Measurements from ENCODE around the gene ARHGAP1. TPM values are rescaled to one million over a fixed set of nuclear protein-coding genes. Genes with fewer than 3 reads are reported as not detected.
"Not testable (repeated sequence)": the region's sequence is repeated elsewhere in the genome, so short reads cannot be mapped to it uniquely, and the experiment has no call there.

The ARHGAP1 gene
- total RNA-seq, 1 experiment from 2014 or later, result 43.5 TPM

- H3K27ac ChIP-seq (ENCODE audit: low read length), result no peak overlapping the region
- ATAC-seq, result no peak
- TF ChIP-seq CTCF (IDR thresholded peaks at IDR 0.05) (no peak), REST (IDR thresholded peaks at IDR 0.05; ENCODE audit: insufficient read depth in 1 of 2, low read depth in 2 of 2, low read length in 1 of 2) (no peak), TCF7L2 (IDR thresholded peaks at IDR 0.05; ENCODE audit: low read depth, low read length) (no peak), SIN3A (IDR thresholded peaks at IDR 0.05; ENCODE audit: borderline replicate concordance, insufficient read depth, low read depth, low read length) (no peak), POLR2AphosphoS5 (IDR thresholded peaks at IDR 0.05; ENCODE audit: low read depth, low read length) (no peak)
These were observed 28.0 kb downstream of the ARHGAP1 start for GRCh38 chr11:46672381-46672839.

GRCh38 chr11:46671958-46672315 is 28.5 kb downstream of the ARHGAP1 start:
- Histone ChIP-seq H3K36me3 (ENCODE audit: control insufficient read depth, insufficient read depth, low read length) (peaks cover 6% of the 10 kb centered on the region), H3K27me3 (ENCODE audit: control insufficient read depth, insufficient read depth, low read length) (no peaks in the 10 kb centered on the region), H3K4me1 (ENCODE audit: control insufficient read depth, insufficient read depth, low read length) (peaks cover 8% of the 10 kb centered on the region), H3K27ac (ENCODE audit: low read length) (no peak overlapping the region), H3K9me3 (ENCODE audit: control insufficient read depth, insufficient read depth, low read depth, low read length) (no peaks in the 10 kb centered on the region), H3K4me3 (ENCODE audit: low read depth in 2 of 2, low read length in 2 of 2) (no peak overlapping the region)
- ATAC-seq (no peak), DNase-seq (ENCODE audit: low read depth, low spot score) (no peak)
- in situ Hi-C loops (cut with HindIII; ENCODE audit: low pct_unique_long_range_greater_than_20kb, low sequenced_read_pairs) (no loop called here), intact Hi-C loops (cut with micrococcal nuclease; ENCODE audit: unreplicated experiment) (no loop called here)
- no TSS peak for BruUV-seq (replicated peaks)
- ChIA-PET CTCF (no interaction called here), POLR2A (interaction anchor here (0.5 kb wide), 1 partner anchor 53 kb away, joined by 8 read pairs; no protein-coding TSS in a partner anchor)
- TF ChIP-seq CTCF (IDR thresholded peaks at IDR 0.05) (no peak), TCF7L2 (IDR thresholded peaks at IDR 0.05; ENCODE audit: low read depth, low read length) (no peak), SIN3A (IDR thresholded peaks at IDR 0.05; ENCODE audit: borderline replicate concordance, insufficient read depth, low read depth, low read length) (no peak), POLR2AphosphoS5 (IDR thresholded peaks at IDR 0.05; ENCODE audit: low read depth, low read length) (no peak), REST (IDR thresholded peaks at IDR 0.05; ENCODE audit: insufficient read depth in 1 of 2, low read depth in 2 of 2, low read length in 1 of 2) (no peak)

More at GRCh38 chr11:46672381-46672839, 28.0 kb downstream of the ARHGAP1 start:
- BruUV-seq (replicated peaks), result no TSS peak
- Histone ChIP-seq H3K36me3 (ENCODE audit: control insufficient read depth, insufficient read depth, low read length) (peaks cover 6% of the 10 kb centered on the region), H3K9me3 (ENCODE audit: control insufficient read depth, insufficient read depth, low read depth, low read length) (no peaks in the 10 kb centered on the region), H3K4me1 (ENCODE audit: control insufficient read depth, insufficient read depth, low read length) (peaks cover 8% of the 10 kb centered on the region), H3K27me3 (ENCODE audit: control insufficient read depth, insufficient read depth, low read length) (no peaks in the 10 kb centered on the region), H3K4me3 (ENCODE audit: low read depth in 2 of 2, low read length in 2 of 2) (no peak overlapping the region)
- ChIA-PET POLR2A (interaction anchor here (0.5 kb wide), 1 partner anchor 52 kb away, joined by 8 read pairs; no protein-coding TSS in a partner anchor), CTCF (no interaction called here)
- in situ Hi-C loops (cut with HindIII; ENCODE audit: low pct_unique_long_range_greater_than_20kb, low sequenced_read_pairs), result no loop called here
- intact Hi-C loops (cut with micrococcal nuclease; ENCODE audit: unreplicated experiment), result no loop called here
- DNase-seq (ENCODE audit: low read depth, low spot score), result no peak

GRCh38 chr11:46670521-46670920 is 29.9 kb downstream of the ARHGAP1 start:
- ATAC-seq; H3K27me3 ChIP-seq (ENCODE audit: control insufficient read depth, insufficient read depth, low read length); DNase-seq (ENCODE audit: low read depth, low spot score); BruUV-seq (replicated peaks); POLR2A ChIA-PET; H3K36me3 ChIP-seq (ENCODE audit: control insufficient read depth, insufficient read depth, low read length); H3K9me3 ChIP-seq (ENCODE audit: control insufficient read depth, insufficient read depth, low read depth, low read length); H3K27ac ChIP-seq (ENCODE audit: low read length); H3K4me1 ChIP-seq (ENCODE audit: control insufficient read depth, insufficient read depth, low read length); H3K4me3 ChIP-seq (ENCODE audit: low read depth in 2 of 2, low read length in 2 of 2); in situ Hi-C loops (cut with HindIII; ENCODE audit: low pct_unique_long_range_greater_than_20kb, low sequenced_read_pairs); intact Hi-C loops (cut with micrococcal nuclease; ENCODE audit: unreplicated experiment): not testable (repeated sequence)
- CTCF ChIA-PET, result interaction anchor here (0.7 kb wide), 1 partner anchor 80 kb away, joined by 3 read pairs; no protein-coding TSS in a partner anchor

Data from Panc1 (cell line).